Measurements from ENCODE around the gene CAV3.

- TF ChIP-seq CTCF (IDR thresholded peaks at IDR 0.05; ENCODE audit: insufficient read depth, low read depth, low read length) (no peak), EZH2 (IDR thresholded peaks at IDR 0.05; ENCODE audit: insufficient read depth, low read length) (no peak)
These were observed 19.5 kb upstream of the CAV3 start for GRCh38 chr3:8713901-8714759.
